ENCODE data around the gene UBTD2. TPM values are rescaled to one million over a fixed set of nuclear protein-coding genes. Genes with fewer than 3 reads are reported as not detected.
"Not testable (repeated sequence)": the region's sequence is repeated elsewhere in the genome, so short reads cannot be mapped to it uniquely, and the experiment has no call there.

Gene UBTD2
- total RNA-seq, 2 donors from 2014 or later = 30.4 to 30.5 TPM

DNA sequence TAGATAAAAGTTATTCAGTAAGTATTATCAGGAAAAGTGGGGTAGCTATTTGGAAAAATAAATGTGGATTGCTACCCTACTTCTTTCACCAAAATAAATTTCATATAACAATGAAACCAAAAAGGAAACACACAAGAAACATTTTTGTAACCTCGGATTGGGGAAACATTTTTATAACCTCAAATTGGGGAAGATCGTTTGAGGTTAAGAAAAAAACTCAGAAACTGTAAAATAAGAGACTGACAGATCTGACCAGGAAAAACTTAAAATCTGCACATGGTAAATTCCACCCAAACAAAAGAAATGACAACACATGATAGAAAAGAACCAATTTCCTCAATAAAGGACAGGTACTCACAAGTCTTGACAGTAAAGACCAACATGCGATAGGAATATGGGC lies 76.1 kb downstream of the UBTD2 start:
- H3K4me3 ChIP-seq (ENCODE audit: low read length) = no peak overlapping the region
- H3K27me3 ChIP-seq (ENCODE audit: control insufficient read depth, insufficient read depth, low read length, poor library complexity, severe bottlenecking) = no peaks in the 10 kb centered on the region
- Mint-ChIP-seq H3K4me1 (no peaks in the 10 kb centered on the region), H3K36me3 (ENCODE audit: low read depth) (peaks cover 19% of the 10 kb centered on the region), H3K4me3 (no peak overlapping the region), H3K27ac (no peak overlapping the region), H3K9me3 (no peaks in the 10 kb centered on the region), H3K27me3 (ENCODE audit: insufficient read depth) (no peaks in the 10 kb centered on the region)
- H3K9ac ChIP-seq (ENCODE audit: extremely low read depth, low read length, poor library complexity, severe bottlenecking) = no peak overlapping the region
- no peak overlapping the region for H3K27ac ChIP-seq (ENCODE audit: low read depth, low read length)
- WGBS, 2 experiments (ENCODE audit: insufficient coverage in 1 of 2, insufficient read length in 1 of 2) = 94% methylated on average over 3 of the region's 3 CpGs; no CpG with 5 or more reads in 1 of the 2 experiments
- no peaks in the 10 kb centered on the region for H3K9me3 ChIP-seq (ENCODE audit: control insufficient read depth, low read length)
- H3K36me3 ChIP-seq (ENCODE audit: control insufficient read depth, insufficient read depth, low read length) = peaks cover 45% of the 10 kb centered on the region
- no peak for DNase-seq
- H3K4me1 ChIP-seq (ENCODE audit: control insufficient read depth, insufficient read depth, low read length) = no peaks in the 10 kb centered on the region
- no peak for TF ChIP-seq CTCF (conservative IDR thresholded peaks at IDR 0.05)

GRCh38 chr5:172205984-172206383 lies 77.6 kb downstream of the UBTD2 start:
- not testable (repeated sequence) for H3K27ac Mint-ChIP-seq; H3K27me3 Mint-ChIP-seq (ENCODE audit: insufficient read depth); H3K9me3 Mint-ChIP-seq; H3K27ac ChIP-seq (ENCODE audit: low read depth, low read length); H3K4me1 ChIP-seq (ENCODE audit: control insufficient read depth, insufficient read depth, low read length); DNase-seq; H3K4me1 Mint-ChIP-seq; H3K27me3 ChIP-seq (ENCODE audit: control insufficient read depth, insufficient read depth, low read length, poor library complexity, severe bottlenecking); H3K4me3 Mint-ChIP-seq; H3K4me3 ChIP-seq (ENCODE audit: low read length); H3K9ac ChIP-seq (ENCODE audit: extremely low read depth, low read length, poor library complexity, severe bottlenecking); H3K9me3 ChIP-seq (ENCODE audit: control insufficient read depth, low read length)
- H3K36me3 ChIP-seq (ENCODE audit: control insufficient read depth, insufficient read depth, low read length) = peaks cover 29% of the 10 kb centered on the region
- 97 to 100% methylated on average over 5 to 11 of the region's 11 CpGs for WGBS, 2 experiments (ENCODE audit: insufficient coverage in 1 of 2, insufficient read length in 1 of 2)
- H3K36me3 Mint-ChIP-seq (ENCODE audit: low read depth) = peaks cover 11% of the 10 kb centered on the region

- no peak overlapping the region for H3K27ac Mint-ChIP-seq
- H3K9me3 Mint-ChIP-seq = peaks cover 6% of the 10 kb centered on the region
- no peak for TF ChIP-seq CTCF (conservative IDR thresholded peaks at IDR 0.05)
Observed at GRCh38 chr5:172200476-172200875, 83.1 kb downstream of the UBTD2 start.

DNA sequence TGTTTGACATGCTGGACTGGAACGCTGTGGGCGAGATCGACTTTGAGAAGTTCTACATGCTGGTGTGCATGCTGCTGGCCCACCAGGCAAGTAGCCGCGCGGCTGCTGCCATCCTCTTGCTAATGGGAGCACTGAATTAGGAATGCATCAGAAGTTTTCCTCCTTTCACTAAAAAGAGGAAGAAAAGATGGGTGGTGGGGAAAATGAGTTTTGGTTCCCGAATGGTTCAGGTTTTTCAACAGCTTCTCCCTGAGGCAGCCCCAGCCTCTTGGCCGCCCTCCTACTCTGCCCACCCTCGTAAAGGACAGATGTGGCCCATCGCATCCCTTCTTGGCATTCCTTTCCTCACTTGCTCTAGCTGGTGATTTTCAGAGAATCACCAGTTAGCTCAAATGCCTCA lies 84.1 kb downstream of the UBTD2 start:
- Mint-ChIP-seq H3K36me3 (ENCODE audit: low read depth) (no peaks in the 10 kb centered on the region), H3K9me3 (peaks cover 6% of the 10 kb centered on the region), H3K27ac (no peak overlapping the region), H3K27me3 (ENCODE audit: insufficient read depth) (no peaks in the 10 kb centered on the region), H3K4me3 (no peak overlapping the region), H3K4me1 (peaks cover 5% of the 10 kb centered on the region)
- H3K4me3 ChIP-seq (ENCODE audit: low read length) = no peak overlapping the region
- H3K4me1 ChIP-seq (ENCODE audit: control insufficient read depth, insufficient read depth, low read length) = no peaks in the 10 kb centered on the region
- 90 to 100% methylated on average over 6 to 10 of the region's 10 CpGs for WGBS, 2 experiments (ENCODE audit: insufficient coverage in 1 of 2, insufficient read length in 1 of 2)
- no peak for DNase-seq
- H3K36me3 ChIP-seq (ENCODE audit: control insufficient read depth, insufficient read depth, low read length) = no peaks in the 10 kb centered on the region
- H3K27me3 ChIP-seq (ENCODE audit: control insufficient read depth, insufficient read depth, low read length, poor library complexity, severe bottlenecking) = no peaks in the 10 kb centered on the region
- H3K27ac ChIP-seq (ENCODE audit: low read depth, low read length) = no peak overlapping the region
- H3K9me3 ChIP-seq (ENCODE audit: control insufficient read depth, low read length) = no peaks in the 10 kb centered on the region
- TF ChIP-seq CTCF (conservative IDR thresholded peaks at IDR 0.05) = no peak
- H3K9ac ChIP-seq (ENCODE audit: extremely low read depth, low read length, poor library complexity, severe bottlenecking) = no peak overlapping the region

More at GRCh38 chr5:172200476-172200875, 83.1 kb downstream of the UBTD2 start:
- no peak overlapping the region for H3K9ac ChIP-seq (ENCODE audit: extremely low read depth, low read length, poor library complexity, severe bottlenecking)
- H3K4me1 ChIP-seq (ENCODE audit: control insufficient read depth, insufficient read depth, low read length) = no peaks in the 10 kb centered on the region
- WGBS, 2 experiments (ENCODE audit: insufficient coverage in 1 of 2, insufficient read length in 1 of 2) = 94% methylated on average over 6 of the region's 6 CpGs
- no peaks in the 10 kb centered on the region for H3K27me3 ChIP-seq (ENCODE audit: control insufficient read depth, insufficient read depth, low read length, poor library complexity, severe bottlenecking)
- peaks cover under 1% of the 10 kb centered on the region for H3K4me1 Mint-ChIP-seq
- H3K27me3 Mint-ChIP-seq (ENCODE audit: insufficient read depth) = no peaks in the 10 kb centered on the region
- no peak for DNase-seq
- H3K36me3 Mint-ChIP-seq (ENCODE audit: low read depth) = no peaks in the 10 kb centered on the region
- H3K27ac ChIP-seq (ENCODE audit: low read depth, low read length) = no peak overlapping the region
- H3K9me3 ChIP-seq (ENCODE audit: control insufficient read depth, low read length) = no peaks in the 10 kb centered on the region
- no peak overlapping the region for H3K4me3 Mint-ChIP-seq
- H3K4me3 ChIP-seq (ENCODE audit: low read length) = no peak overlapping the region
- H3K36me3 ChIP-seq (ENCODE audit: control insufficient read depth, insufficient read depth, low read length) = no peaks in the 10 kb centered on the region

DNA sequence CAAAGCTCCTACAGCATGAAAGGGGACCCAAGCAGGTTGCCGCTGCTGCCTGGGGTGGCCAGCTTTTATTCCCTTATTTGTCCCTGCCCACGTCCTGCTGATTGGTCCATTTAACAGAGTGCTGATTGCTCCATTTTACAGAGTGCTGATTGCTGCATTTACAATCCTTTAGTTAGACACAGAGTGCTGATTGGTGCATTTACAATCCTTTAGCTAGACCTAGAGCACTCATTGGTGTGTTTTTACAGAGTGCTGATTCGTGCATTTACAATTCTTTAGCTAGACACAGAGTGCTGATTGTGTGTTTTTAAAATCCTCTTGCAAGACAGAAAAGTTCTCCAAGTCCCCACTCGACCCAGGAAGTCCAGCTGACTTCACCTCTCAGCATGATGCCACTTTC lies 85.8 kb downstream of the UBTD2 start:
- not testable (repeated sequence) for H3K36me3 ChIP-seq (ENCODE audit: control insufficient read depth, insufficient read depth, low read length); H3K27me3 ChIP-seq (ENCODE audit: control insufficient read depth, insufficient read depth, low read length, poor library complexity, severe bottlenecking); H3K27ac ChIP-seq (ENCODE audit: low read depth, low read length); H3K9ac ChIP-seq (ENCODE audit: extremely low read depth, low read length, poor library complexity, severe bottlenecking); H3K4me1 Mint-ChIP-seq; H3K4me3 ChIP-seq (ENCODE audit: low read length); H3K4me1 ChIP-seq (ENCODE audit: control insufficient read depth, insufficient read depth, low read length); H3K36me3 Mint-ChIP-seq (ENCODE audit: low read depth); H3K27ac Mint-ChIP-seq; H3K9me3 ChIP-seq (ENCODE audit: control insufficient read depth, low read length); H3K4me3 Mint-ChIP-seq; H3K9me3 Mint-ChIP-seq; DNase-seq; H3K27me3 Mint-ChIP-seq (ENCODE audit: insufficient read depth)
- 89 to 93% methylated on average over 3 to 4 of the region's 4 CpGs for WGBS, 2 experiments (ENCODE audit: insufficient coverage in 1 of 2, insufficient read length in 1 of 2)

Data from endodermal cell (in vitro differentiated cells).